Erythroblast (primary cell): ENCODE measurements around the gene HDGFL3.

Source experiments
- GATA1 ChIP-seq: IDR thresholded peaks from 2 replicates; pipeline ENCODE4 v1.6.1; 2011; ENCODE audit warnings: low read depth, mild to moderate bottlenecking, control low read depth, low read length, moderate library complexity
- POLR2A ChIP-seq: IDR thresholded peaks from 2 replicates; pipeline ENCODE4 v1.6.1; 2011; ENCODE audit warnings: mild to moderate bottlenecking, low read length

DNA sequence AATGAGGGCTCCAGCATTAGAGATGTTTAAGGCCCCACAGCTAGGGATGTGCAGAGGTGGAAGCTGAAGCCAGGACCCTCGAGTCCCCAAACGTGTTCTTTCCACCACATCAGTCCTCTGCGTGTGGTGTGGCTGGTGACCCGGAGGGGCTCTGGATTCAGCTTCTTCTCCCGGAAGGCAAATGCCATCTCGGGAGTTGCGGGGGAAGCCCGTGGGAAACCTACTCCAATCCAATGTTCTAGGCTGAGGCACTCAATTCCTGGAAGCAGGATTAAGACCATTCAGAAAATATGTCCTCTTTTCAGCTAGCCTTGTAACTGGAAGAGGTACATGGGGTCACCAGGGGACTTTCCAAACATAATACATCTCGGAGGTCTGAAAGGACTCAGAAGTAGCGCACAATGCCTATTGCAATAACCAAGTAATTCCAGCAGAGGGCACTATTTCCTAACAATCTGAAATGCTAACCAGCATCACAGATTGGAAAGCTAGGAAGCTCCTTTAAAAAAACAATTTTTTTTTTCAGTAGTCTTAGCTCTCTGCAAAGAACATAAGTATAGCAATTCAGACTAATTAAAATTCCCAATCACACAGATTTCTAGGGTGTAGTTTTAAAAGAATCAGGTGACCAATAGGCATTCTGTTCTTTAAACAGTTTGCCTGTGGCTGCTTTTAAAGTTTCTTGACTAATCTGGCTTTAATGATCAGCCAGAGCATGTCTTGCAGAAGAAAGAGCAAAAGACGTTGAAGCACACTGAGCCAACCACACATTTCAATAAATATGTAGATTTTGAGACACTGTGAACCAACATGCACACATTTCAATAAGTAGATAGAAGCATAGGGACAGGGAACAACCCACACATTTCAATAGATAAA lies 40.8 kb upstream of the HDGFL3 start:
- no peak for TF ChIP-seq POLR2A
- TF ChIP-seq GATA1, result no peak
